GM23338 (cell line): Measurements from ENCODE around the gene ELOVL6. TPM values are rescaled to one million over a fixed set of nuclear protein-coding genes. Genes with fewer than 3 reads are reported as not detected.

Experiments used
- ATAC-seq: fragments of 200-7000 bp; cut with Tn5 transposase; 3 replicates; pipeline ENCODE4 v1.9.1; 2020
- DNase-seq: peaks from one replicate; pipeline ENCODE4 v3.0.0-alpha.2; 2015; ENCODE audit warnings: low spot score
- H2AFZ ChIP-seq: fragments of 200-600 bp; sonication (generic); 2 replicates; pipeline ENCODE4 v1.8.0; 2016; ENCODE audit warnings: antibody characterized with exemption, mild to moderate bottlenecking, moderate library complexity
- H3F3A ChIP-seq: fragments of 200-600 bp; sonication (generic); replicated peaks from 2 replicates; pipeline ENCODE4 v1.8.0; 2017; ENCODE audit warnings: antibody characterized with exemption, mixed run types, low read depth
- H3K27ac ChIP-seq: fragments of 200-600 bp; sonication (generic); 2 replicates; pipeline ENCODE4 v1.6.1; 2016; ENCODE audit warnings: low read depth
- H3K27me3 ChIP-seq: fragments of 200-600 bp; sonication (generic); 2 replicates; pipeline ENCODE4 v1.8.0; 2016; ENCODE audit warnings: mild to moderate bottlenecking, mixed run types, moderate library complexity; ENCODE audit not compliant: insufficient read depth
- H3K36me3 ChIP-seq: fragments of 200-600 bp; sonication (generic); 2 replicates; pipeline ENCODE4 v1.8.0; 2016; ENCODE audit warnings: mild to moderate bottlenecking; ENCODE audit not compliant: insufficient read depth
- H3K4me1 ChIP-seq: fragments of 200-600 bp; sonication (generic); 2 replicates; pipeline ENCODE4 v1.8.0; 2016; ENCODE audit warnings: mild to moderate bottlenecking, moderate library complexity; ENCODE audit not compliant: insufficient read depth
- H3K4me2 ChIP-seq: fragments of 200-600 bp; sonication (generic); 2 replicates; pipeline ENCODE4 v1.7.1; 2017; ENCODE audit warnings: mixed run types
- H3K4me3 ChIP-seq: fragments of 200-600 bp; sonication (generic); 2 replicates; pipeline ENCODE4 v1.6.1; 2016; ENCODE audit warnings: mixed run types
- H3K79me2 ChIP-seq: fragments of 200-600 bp; sonication (generic); replicated peaks from 2 replicates; pipeline ENCODE4 v1.8.0; 2017; ENCODE audit warnings: mild to moderate bottlenecking; ENCODE audit not compliant: insufficient read depth
- H3K9me2 ChIP-seq: fragments of 200-600 bp; sonication (generic); 2 replicates; pipeline ENCODE4 v1.8.0; 2017; ENCODE audit not compliant: insufficient read depth
- H4K20me1 ChIP-seq: fragments of 200-600 bp; sonication (generic); replicated peaks from 2 replicates; pipeline ENCODE4 v1.8.0; 2017; ENCODE audit warnings: mild to moderate bottlenecking; ENCODE audit not compliant: insufficient read depth
- H3K27ac Mint-ChIP-seq: 2 replicates; pipeline ENCODE4 v1.8.0; 2020; ENCODE audit warnings: inconsistent platforms, mild to moderate bottlenecking, moderate library complexity, mixed read lengths
- H3K27me3 Mint-ChIP-seq: 3 replicates; pipeline ENCODE4 v1.8.0; 2022; ENCODE audit warnings: low read depth, mild to moderate bottlenecking, moderate library complexity, mixed read lengths, inconsistent platforms; ENCODE audit not compliant: insufficient read depth, poor library complexity
- H3K36me3 Mint-ChIP-seq: 3 replicates; pipeline ENCODE4 v1.8.0; 2021; ENCODE audit warnings: low read depth, mild to moderate bottlenecking, inconsistent platforms, moderate library complexity, mixed read lengths
- H3K4me1 Mint-ChIP-seq: 3 replicates; pipeline ENCODE4 v1.8.0; 2020; ENCODE audit warnings: mild to moderate bottlenecking, inconsistent platforms, mixed read lengths
- H3K4me3 Mint-ChIP-seq: 3 replicates; pipeline ENCODE4 v1.8.0; 2021; ENCODE audit warnings: moderate library complexity, mild to moderate bottlenecking, inconsistent platforms, mixed read lengths
- H3K9me3 Mint-ChIP-seq: 3 replicates; pipeline ENCODE4 v1.8.0; 2020; ENCODE audit warnings: moderate library complexity, mild to moderate bottlenecking, inconsistent platforms, mixed read lengths
- CREB1 ChIP-seq: fragments of 250-450 bp; sonication (Bioruptor Pico); IDR thresholded peaks from 2 replicates; pipeline ENCODE4 v1.5.0; 2020; ENCODE audit warnings: low read depth, mild to moderate bottlenecking, moderate library complexity
- CTCF ChIP-seq, 2 experiments: fragments of 200-600 bp in 1 of 2; sonication (generic) in 1 of 2; conservative IDR thresholded peaks; 2 replicates each; pipeline versions ENCODE4 v1.5.1 to v1.6.1; 2016 to 2017; ENCODE audit warnings: antibody characterized with exemption in 2 of 2, low read depth in 2 of 2, mild to moderate bottlenecking in 2 of 2, moderate library complexity in 1 of 2
- ETS1 ChIP-seq: IDR thresholded peaks from 2 replicates; pipeline ENCODE4 v1.6.1; 2016; ENCODE audit warnings: antibody characterized with exemption
- EZH2 ChIP-seq: fragments of 200-600 bp; sonication (generic); IDR thresholded peaks from one replicate; pipeline ENCODE4 v1.8.0; 2017; ENCODE audit warnings: antibody characterized with exemption, mild to moderate bottlenecking, low read depth; ENCODE audit not compliant: unreplicated experiment
- EZH2phosphoT487 ChIP-seq: fragments of 200-600 bp; sonication (generic); IDR thresholded peaks from one replicate; pipeline ENCODE4 v1.8.1; 2018; ENCODE audit warnings: antibody characterized with exemption; ENCODE audit not compliant: unreplicated experiment
- JUNB ChIP-seq: IDR thresholded peaks from one replicate; pipeline ENCODE4 v1.6.1; 2016; ENCODE audit warnings: antibody characterized with exemption; ENCODE audit not compliant: unreplicated experiment
- NANOG ChIP-seq: IDR thresholded peaks from 2 replicates; pipeline ENCODE4 v1.6.1; 2016; ENCODE audit warnings: antibody characterized with exemption, borderline replicate concordance
- POLR2AphosphoS5 ChIP-seq: IDR thresholded peaks from 2 replicates; pipeline ENCODE4 v1.6.1; 2016; ENCODE audit warnings: antibody characterized with exemption, low read depth
- STAT1 ChIP-seq: IDR thresholded peaks from one replicate; pipeline ENCODE4 v1.6.1; 2016; ENCODE audit warnings: antibody characterized with exemption; ENCODE audit not compliant: unreplicated experiment
- ZNF114 ChIP-seq: fragments of 250-450 bp; sonication (Bioruptor Pico); IDR thresholded peaks from 2 replicates; pipeline ENCODE4 v1.5.0; 2020; ENCODE audit warnings: mild to moderate bottlenecking, moderate library complexity
- polyA plus RNA-seq: library from polyadenylated mRNA; unstranded; fragments of >200 nt; fragmentation: Nextera tagmentation; extraction: Ambion mirVana; gene quantifications from 2 replicates; pipeline ENCODE4 v1.2.1, GENCODE V29; 2016
- total RNA-seq: library from RNA; depleted of rRNA; stranded (reverse); fragments of >200 nt; shearing (Covaris generic); gene quantifications from 2 replicates; pipeline ENCODE4 v1.2.3, GENCODE V29; 2014
- TF ChIP-seq, protein P1 (sequence below): IDR thresholded peaks from one replicate; pipeline ENCODE4 v1.6.1; 2018; ENCODE audit warnings: antibody characterized with exemption; ENCODE audit not compliant: unreplicated experiment
- TF ChIP-seq, protein P2 (sequence below): fragments of 250-450 bp; sonication (Bioruptor Pico); IDR thresholded peaks from 2 replicates; pipeline ENCODE4 v1.5.0; 2020; ENCODE audit warnings: mild to moderate bottlenecking, moderate library complexity

Gene ELOVL6
- total and polyA plus RNA-seq, 2 experiments from 2014 or later: 82.7 to 89.5 TPM

DNA sequence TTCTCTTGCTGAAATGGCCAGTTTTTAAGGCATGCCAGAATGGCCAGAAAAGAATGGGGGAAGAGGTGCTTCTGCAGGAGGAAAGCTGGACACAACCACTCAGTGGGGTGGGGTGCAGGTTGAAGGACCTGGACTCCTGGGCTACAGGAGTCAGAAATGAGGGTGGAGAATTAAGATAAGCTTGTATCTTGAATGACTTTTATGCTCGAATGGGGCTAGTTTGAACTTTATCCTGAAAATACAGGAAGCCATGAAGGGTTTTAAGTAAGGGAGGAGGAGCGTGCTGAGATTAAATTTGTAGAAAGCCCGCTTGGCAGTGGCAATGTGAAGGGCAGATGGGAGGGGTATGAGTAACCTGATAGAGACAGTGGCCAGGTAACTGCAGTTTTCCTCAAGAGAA, 66.5 kb downstream of the ELOVL6 start (continued):
- TF ChIP-seq CREB1 (CRISPR knock-in tag) (no peak), POLR2AphosphoS5 (no peak), ETS1 (no peak), EZH2 (no peak), EZH2phosphoT487 (no peak)

DNA sequence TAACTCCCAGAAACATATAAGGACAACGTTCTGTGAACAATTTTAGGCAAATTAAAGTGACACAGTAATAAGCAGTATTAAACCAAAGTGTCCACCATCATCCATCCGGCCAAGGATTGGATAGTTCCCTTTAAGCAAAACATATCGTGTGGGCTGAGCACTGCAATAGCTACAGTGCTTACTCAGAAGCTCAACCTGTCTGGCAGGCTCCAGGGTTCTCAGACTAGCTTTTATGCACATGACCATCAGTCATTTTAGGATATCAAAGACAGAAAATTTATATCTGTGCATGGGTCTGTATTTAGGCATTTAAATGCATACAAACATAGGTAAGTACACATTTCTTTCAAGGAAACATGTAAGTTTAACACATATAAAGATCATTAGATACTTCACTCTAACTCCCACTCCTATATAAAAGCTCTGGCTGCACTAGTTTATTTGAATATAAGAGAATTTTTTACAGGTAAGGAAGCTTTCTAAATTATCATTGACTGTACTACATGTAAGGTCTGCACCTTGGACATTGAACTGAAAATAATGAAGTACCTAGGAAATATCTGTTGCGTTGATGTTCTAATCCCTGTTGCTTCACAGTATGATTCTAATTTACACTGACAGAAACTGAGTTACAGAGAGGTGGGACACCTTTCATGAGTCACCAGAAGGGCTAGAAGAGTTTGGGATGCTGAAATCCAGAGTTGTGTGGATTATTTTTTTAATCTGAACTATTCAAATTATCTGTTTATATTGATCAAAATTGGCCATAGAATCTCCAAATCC, 67.6 kb downstream of the ELOVL6 start:
- DNase-seq (no peak), ATAC-seq (no peak)
- Histone ChIP-seq H3K4me1 (no peaks in the 10 kb centered on the region), H3K4me3 (no peak overlapping the region), H3K27ac (no peak overlapping the region), H3K27me3 (no peaks in the 10 kb centered on the region), H3K4me2 (no peak overlapping the region), H3K79me2 (peaks cover 99% of the 10 kb centered on the region), H3K9me2 (no peaks in the 10 kb centered on the region), H3F3A (no peaks in the 10 kb centered on the region), H3K36me3 (no peaks in the 10 kb centered on the region; the same call in 1 of the 2 replicates), H4K20me1 (peaks cover 30% of the 10 kb centered on the region), H2AFZ (no peak overlapping the region)
- no peak overlapping the region for H3K27ac Mint-ChIP-seq
- H3K27me3 Mint-ChIP-seq: peaks cover 1% of the 10 kb centered on the region
- H3K36me3 Mint-ChIP-seq: peaks cover 9% of the 10 kb centered on the region
- H3K4me3 Mint-ChIP-seq: no peak overlapping the region
- H3K4me1 Mint-ChIP-seq: peaks cover 27% of the 10 kb centered on the region
- no peaks in the 10 kb centered on the region for H3K9me3 Mint-ChIP-seq
- TF ChIP-seq EZH2phosphoT487: no peak
- TF ChIP-seq NANOG: no peak
- TF ChIP-seq, protein P1, sequence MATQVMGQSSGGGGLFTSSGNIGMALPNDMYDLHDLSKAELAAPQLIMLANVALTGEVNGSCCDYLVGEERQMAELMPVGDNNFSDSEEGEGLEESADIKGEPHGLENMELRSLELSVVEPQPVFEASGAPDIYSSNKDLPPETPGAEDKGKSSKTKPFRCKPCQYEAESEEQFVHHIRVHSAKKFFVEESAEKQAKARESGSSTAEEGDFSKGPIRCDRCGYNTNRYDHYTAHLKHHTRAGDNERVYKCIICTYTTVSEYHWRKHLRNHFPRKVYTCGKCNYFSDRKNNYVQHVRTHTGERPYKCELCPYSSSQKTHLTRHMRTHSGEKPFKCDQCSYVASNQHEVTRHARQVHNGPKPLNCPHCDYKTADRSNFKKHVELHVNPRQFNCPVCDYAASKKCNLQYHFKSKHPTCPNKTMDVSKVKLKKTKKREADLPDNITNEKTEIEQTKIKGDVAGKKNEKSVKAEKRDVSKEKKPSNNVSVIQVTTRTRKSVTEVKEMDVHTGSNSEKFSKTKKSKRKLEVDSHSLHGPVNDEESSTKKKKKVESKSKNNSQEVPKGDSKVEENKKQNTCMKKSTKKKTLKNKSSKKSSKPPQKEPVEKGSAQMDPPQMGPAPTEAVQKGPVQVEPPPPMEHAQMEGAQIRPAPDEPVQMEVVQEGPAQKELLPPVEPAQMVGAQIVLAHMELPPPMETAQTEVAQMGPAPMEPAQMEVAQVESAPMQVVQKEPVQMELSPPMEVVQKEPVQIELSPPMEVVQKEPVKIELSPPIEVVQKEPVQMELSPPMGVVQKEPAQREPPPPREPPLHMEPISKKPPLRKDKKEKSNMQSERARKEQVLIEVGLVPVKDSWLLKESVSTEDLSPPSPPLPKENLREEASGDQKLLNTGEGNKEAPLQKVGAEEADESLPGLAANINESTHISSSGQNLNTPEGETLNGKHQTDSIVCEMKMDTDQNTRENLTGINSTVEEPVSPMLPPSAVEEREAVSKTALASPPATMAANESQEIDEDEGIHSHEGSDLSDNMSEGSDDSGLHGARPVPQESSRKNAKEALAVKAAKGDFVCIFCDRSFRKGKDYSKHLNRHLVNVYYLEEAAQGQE: no peak
- TF ChIP-seq, protein P2, sequence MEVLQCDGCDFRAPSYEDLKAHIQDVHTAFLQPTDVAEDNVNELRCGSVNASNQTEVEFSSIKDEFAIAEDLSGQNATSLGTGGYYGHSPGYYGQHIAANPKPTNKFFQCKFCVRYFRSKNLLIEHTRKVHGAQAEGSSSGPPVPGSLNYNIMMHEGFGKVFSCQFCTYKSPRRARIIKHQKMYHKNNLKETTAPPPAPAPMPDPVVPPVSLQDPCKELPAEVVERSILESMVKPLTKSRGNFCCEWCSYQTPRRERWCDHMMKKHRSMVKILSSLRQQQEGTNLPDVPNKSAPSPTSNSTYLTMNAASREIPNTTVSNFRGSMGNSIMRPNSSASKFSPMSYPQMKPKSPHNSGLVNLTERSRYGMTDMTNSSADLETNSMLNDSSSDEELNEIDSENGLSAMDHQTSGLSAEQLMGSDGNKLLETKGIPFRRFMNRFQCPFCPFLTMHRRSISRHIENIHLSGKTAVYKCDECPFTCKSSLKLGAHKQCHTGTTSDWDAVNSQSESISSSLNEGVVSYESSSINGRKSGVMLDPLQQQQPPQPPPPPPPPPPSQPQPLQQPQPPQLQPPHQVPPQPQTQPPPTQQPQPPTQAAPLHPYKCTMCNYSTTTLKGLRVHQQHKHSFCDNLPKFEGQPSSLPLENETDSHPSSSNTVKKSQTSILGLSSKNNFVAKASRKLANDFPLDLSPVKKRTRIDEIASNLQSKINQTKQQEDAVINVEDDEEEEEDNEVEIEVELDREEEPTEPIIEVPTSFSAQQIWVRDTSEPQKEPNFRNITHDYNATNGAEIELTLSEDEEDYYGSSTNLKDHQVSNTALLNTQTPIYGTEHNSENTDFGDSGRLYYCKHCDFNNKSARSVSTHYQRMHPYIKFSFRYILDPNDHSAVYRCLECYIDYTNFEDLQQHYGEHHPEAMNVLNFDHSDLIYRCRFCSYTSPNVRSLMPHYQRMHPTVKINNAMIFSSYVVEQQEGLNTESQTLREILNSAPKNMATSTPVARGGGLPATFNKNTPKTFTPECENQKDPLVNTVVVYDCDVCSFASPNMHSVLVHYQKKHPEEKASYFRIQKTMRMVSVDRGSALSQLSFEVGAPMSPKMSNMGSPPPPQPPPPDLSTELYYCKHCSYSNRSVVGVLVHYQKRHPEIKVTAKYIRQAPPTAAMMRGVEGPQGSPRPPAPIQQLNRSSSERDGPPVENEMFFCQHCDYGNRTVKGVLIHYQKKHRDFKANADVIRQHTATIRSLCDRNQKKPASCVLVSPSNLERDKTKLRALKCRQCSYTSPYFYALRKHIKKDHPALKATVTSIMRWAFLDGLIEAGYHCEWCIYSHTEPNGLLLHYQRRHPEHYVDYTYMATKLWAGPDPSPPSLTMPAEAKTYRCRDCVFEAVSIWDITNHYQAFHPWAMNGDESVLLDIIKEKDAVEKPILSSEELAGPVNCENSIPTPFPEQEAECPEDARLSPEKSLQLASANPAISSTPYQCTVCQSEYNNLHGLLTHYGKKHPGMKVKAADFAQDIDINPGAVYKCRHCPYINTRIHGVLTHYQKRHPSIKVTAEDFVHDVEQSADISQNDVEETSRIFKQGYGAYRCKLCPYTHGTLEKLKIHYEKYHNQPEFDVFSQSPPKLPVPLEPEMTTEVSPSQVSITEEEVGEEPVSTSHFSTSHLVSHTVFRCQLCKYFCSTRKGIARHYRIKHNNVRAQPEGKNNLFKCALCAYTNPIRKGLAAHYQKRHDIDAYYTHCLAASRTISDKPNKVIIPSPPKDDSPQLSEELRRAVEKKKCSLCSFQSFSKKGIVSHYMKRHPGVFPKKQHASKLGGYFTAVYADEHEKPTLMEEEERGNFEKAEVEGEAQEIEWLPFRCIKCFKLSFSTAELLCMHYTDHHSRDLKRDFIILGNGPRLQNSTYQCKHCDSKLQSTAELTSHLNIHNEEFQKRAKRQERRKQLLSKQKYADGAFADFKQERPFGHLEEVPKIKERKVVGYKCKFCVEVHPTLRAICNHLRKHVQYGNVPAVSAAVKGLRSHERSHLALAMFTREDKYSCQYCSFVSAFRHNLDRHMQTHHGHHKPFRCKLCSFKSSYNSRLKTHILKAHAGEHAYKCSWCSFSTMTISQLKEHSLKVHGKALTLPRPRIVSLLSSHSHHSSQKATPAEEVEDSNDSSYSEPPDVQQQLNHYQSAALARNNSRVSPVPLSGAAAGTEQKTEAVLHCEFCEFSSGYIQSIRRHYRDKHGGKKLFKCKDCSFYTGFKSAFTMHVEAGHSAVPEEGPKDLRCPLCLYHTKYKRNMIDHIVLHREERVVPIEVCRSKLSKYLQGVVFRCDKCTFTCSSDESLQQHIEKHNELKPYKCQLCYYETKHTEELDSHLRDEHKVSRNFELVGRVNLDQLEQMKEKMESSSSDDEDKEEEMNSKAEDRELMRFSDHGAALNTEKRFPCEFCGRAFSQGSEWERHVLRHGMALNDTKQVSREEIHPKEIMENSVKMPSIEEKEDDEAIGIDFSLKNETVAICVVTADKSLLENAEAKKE (CRISPR knock-in tag): no peak
- TF ChIP-seq CREB1 (CRISPR knock-in tag): no peak
- TF ChIP-seq CTCF (conservative IDR thresholded peaks at IDR 0.05; ENCODE audit: low read depth in 2 of 2): no peak
- TF ChIP-seq STAT1: no peak
- no peak for TF ChIP-seq EZH2
- no peak for TF ChIP-seq JUNB
- TF ChIP-seq ZNF114 (CRISPR knock-in tag): no peak
